GM19452 (cell line): Measurements from ENCODE around the gene GGT5.
"Not testable (repeated sequence)": the region's sequence is repeated elsewhere in the genome, so short reads cannot be mapped to it uniquely, and the experiment has no call there.

ENCODE experiments used
- ATAC-seq: cut with Tn5 transposase; IDR thresholded peaks from one replicate; pipeline ENCODE4 v1.9.1; 2021; ENCODE audit not compliant: unreplicated experiment

GGT5 gene

GRCh38 chr22:24206460-24207263, 38.2 kb downstream of the GGT5 start:
- not testable (repeated sequence) for ATAC-seq

- ATAC-seq = no peak
Measured at GRCh38 chr22:24205438-24206195, 39.3 kb downstream of the GGT5 start.

- ATAC-seq = not testable (repeated sequence)
Measured at GRCh38 chr22:24203856-24204255, 41.0 kb downstream of the GGT5 start.

GRCh38 chr22:24201681-24202614, 42.9 kb downstream of the GGT5 start:
- no peak for ATAC-seq

- ATAC-seq = no peak
Measured at GRCh38 chr22:24200619-24201212, 44.2 kb downstream of the GGT5 start.

- ATAC-seq = no peak
Measured at GRCh38 chr22:24198682-24199052, 46.2 kb downstream of the GGT5 start.

- no peak for ATAC-seq
Measured at GRCh38 chr22:24191893-24192292, 53.0 kb downstream of the GGT5 start.

- ATAC-seq = no peak
Measured at GRCh38 chr22:24191381-24191841, 53.5 kb downstream of the GGT5 start.

GRCh38 chr22:24190596-24191208, 54.2 kb downstream of the GGT5 start:
- ATAC-seq = no peak

- no peak for ATAC-seq
Measured at GRCh38 chr22:24190159-24190540, 54.7 kb downstream of the GGT5 start.

- ATAC-seq = no peak
Measured at GRCh38 chr22:24189249-24190158, 55.4 kb downstream of the GGT5 start.

- no peak for ATAC-seq
Measured at GRCh38 chr22:24188705-24189248, 56.1 kb downstream of the GGT5 start.

- no peak for ATAC-seq
Measured at GRCh38 chr22:24187731-24188644, 56.9 kb downstream of the GGT5 start.

- ATAC-seq = no peak
Measured at GRCh38 chr22:24186892-24187670, 57.8 kb downstream of the GGT5 start.

GRCh38 chr22:24186352-24186740, 58.5 kb downstream of the GGT5 start:
- ATAC-seq = no peak

GRCh38 chr22:24185501-24186351, 59.2 kb downstream of the GGT5 start:
- no peak for ATAC-seq
